Measurements from ENCODE around the gene PREX1. TPM values are rescaled to one million over a fixed set of nuclear protein-coding genes. Genes with fewer than 3 reads are reported as not detected.

PREX1 gene
- polyA plus RNA-seq, 1 of the 3 experiments (the other 2 are of a cell fraction): 5.3 TPM

GRCh38 chr20:48610996-48611395 is 216.8 kb downstream of the PREX1 start:
- no peaks in the 10 kb centered on the region for H4K20me1 ChIP-seq (ENCODE audit: insufficient read depth)
- no peaks in the 10 kb centered on the region for H3K27me3 ChIP-seq (ENCODE audit: insufficient read depth)
- no peaks in the 10 kb centered on the region for H3K36me3 ChIP-seq (replicated peaks in 1 of 2; ENCODE audit: control insufficient read depth in 1 of 2, insufficient read depth in 2 of 2, low read length in 1 of 2)
- H2AFZ ChIP-seq (ENCODE audit: low read depth): no peak overlapping the region
- DNase-seq: no peak
- no peaks in the 10 kb centered on the region for H3F3A ChIP-seq (replicated peaks; ENCODE audit: insufficient read depth)
- H3K9me3 ChIP-seq: no peaks in the 10 kb centered on the region
- H3K9ac ChIP-seq: no peak overlapping the region
- TF ChIP-seq POLR2AphosphoS5 (IDR thresholded peaks at IDR 0.05; ENCODE audit: low read depth, low read length) (no peak), PBX3 (IDR thresholded peaks at IDR 0.05) (no peak), GABPA (IDR thresholded peaks at IDR 0.05; ENCODE audit: low read depth) (no peak), ZBTB33 (IDR thresholded peaks at IDR 0.05; ENCODE audit: borderline replicate concordance, low read depth) (no peak), RCOR1 (IDR thresholded peaks at IDR 0.05; ENCODE audit: low read length) (no peak), USF1 (IDR thresholded peaks at IDR 0.05; ENCODE audit: borderline replicate concordance, low read depth) (no peak), FOXJ3 (CRISPR knock-in tag; IDR thresholded peaks at IDR 0.05) (no peak), REST (IDR thresholded peaks at IDR 0.05; ENCODE audit: low read depth, low read length) (no peak), USF2 (IDR thresholded peaks at IDR 0.05; ENCODE audit: borderline replicate concordance, low read depth, low read length) (no peak), SIN3A (IDR thresholded peaks at IDR 0.05; ENCODE audit: borderline replicate concordance, low read depth, low read length) (no peak), SMC3 (IDR thresholded peaks at IDR 0.05; ENCODE audit: low read depth, low read length) (no peak)
- H3K4me3 ChIP-seq (ENCODE audit: low read depth in 2 of 2, low read length in 1 of 2): no peak overlapping the region
- no peak overlapping the region for H3K27ac ChIP-seq (ENCODE audit: low read depth in 2 of 2, low read length in 1 of 2)
- H3K4me2 ChIP-seq: no peak overlapping the region
- peaks cover 0 to 9% of the 10 kb centered on the region in 2 experiments; a peak in 1 of 4 replicates for H3K4me1 ChIP-seq (ENCODE audit: control insufficient read depth in 1 of 2, insufficient read depth in 2 of 2, low read depth in 1 of 2, low read length in 1 of 2)
- ChIA-PET POLR2A (no interaction called here), CTCF (interaction anchor here (0.7 kb wide), 1 partner anchor 10 kb away, joined by 3 read pairs; no protein-coding TSS in a partner anchor)
- no peaks in the 10 kb centered on the region for H3K79me2 ChIP-seq (ENCODE audit: insufficient read depth)
- H3K9me2 ChIP-seq: no peaks in the 10 kb centered on the region
- 35% methylated on average over 4 of the region's 4 CpGs for WGBS (ENCODE audit: low lambda C conversion rate)
